ENCODE measurements around the gene ABLIM3.
"Not testable (repeated sequence)": the region's sequence is repeated elsewhere in the genome, so short reads cannot be mapped to it uniquely, and the experiment has no call there.

Gene ABLIM3

GRCh38 chr5:149257889-149258705 lies 116.8 kb downstream of the ABLIM3 start:
- no peak for DNase-seq (ENCODE audit: low spot score)

GRCh38 chr5:149260761-149261160 lies 119.5 kb downstream of the ABLIM3 start:
- DNase-seq (ENCODE audit: low spot score), result no peak

GRCh38 chr5:149261246-149261645 lies 120.0 kb downstream of the ABLIM3 start:
- no peak for DNase-seq (ENCODE audit: low spot score)

DNA sequence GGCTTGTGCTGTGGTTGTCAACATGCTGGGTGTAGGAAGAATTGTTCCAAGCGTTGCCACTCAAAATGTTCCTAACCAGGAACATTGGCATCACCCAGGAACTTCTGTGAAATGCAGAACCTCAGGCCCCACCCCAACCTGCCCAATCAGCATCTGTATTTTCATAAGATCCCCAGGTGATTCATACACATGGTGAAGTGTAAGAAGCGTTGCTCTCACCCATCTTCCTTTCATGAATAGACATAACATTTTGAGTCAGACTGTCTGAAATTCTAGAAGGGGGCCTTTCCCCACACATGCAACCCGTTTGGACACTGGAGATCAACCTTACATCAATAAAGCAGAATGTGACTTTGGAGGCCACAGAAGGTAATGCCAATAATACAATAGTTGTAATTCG lies 121.0 kb downstream of the ABLIM3 start:
- DNase-seq (ENCODE audit: low spot score), result no peak

- DNase-seq (ENCODE audit: low spot score), result no peak
These were observed 123.3 kb downstream of the ABLIM3 start for GRCh38 chr5:149264439-149265067.

- no peak for DNase-seq (ENCODE audit: low spot score)
These were observed 123.8 kb downstream of the ABLIM3 start for GRCh38 chr5:149265068-149265465.

DNA sequence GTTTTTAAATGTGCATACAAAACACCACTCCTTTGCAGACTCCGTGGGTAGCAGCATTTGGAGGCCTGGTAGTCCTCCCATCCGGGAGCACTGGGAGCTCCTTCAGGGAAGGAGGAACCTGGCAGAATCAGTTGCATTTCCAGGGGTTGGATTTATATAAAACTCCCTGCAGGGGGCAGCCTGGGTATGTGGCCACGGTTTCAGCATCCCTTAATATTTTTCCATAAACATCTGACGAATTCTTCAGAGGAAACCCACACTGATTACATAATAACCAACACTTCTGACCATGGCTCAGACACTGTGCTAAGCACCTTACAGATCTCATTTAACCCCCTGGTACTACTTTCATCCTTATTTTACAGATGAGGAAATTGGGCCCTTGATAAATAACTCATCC lies 124.3 kb downstream of the ABLIM3 start:
- peak; percentile 48 for DNase-seq (ENCODE audit: low spot score)

DNA sequence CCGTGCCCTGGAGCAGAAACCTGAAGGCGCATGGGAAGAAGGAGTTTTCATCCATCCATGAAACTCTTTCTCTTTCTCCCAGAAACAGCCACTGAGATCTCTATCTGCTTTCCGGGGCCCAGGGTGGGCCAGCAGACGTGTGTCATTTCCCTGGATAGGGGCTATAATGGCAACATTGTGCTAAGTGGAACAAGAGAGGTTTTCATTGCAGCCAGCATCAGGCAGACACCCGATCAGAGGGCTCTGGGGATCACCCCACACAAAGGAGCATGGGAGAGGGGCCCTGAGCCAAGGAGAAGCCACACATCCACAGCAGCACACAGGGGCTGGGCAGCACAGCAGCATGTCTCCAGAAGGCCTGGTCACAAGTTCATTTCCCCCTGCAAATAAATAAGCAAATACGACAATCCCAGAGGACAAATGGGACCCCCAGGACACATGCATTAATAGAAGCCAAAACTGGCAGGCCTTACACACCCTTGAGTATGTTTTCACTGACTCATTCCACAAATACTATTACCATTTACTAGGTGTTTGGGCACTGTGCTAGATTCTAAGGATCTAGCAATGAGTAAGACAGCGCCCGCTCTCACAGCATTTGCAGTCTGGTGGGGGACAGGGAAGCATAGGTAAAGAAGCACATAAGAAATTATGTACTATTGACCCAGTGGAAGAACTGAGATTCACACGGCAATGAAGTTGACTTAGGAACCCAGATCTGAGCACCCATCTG lies 126.1 kb downstream of the ABLIM3 start:
- DNase-seq (ENCODE audit: low spot score), result peak; percentile 96

DNA sequence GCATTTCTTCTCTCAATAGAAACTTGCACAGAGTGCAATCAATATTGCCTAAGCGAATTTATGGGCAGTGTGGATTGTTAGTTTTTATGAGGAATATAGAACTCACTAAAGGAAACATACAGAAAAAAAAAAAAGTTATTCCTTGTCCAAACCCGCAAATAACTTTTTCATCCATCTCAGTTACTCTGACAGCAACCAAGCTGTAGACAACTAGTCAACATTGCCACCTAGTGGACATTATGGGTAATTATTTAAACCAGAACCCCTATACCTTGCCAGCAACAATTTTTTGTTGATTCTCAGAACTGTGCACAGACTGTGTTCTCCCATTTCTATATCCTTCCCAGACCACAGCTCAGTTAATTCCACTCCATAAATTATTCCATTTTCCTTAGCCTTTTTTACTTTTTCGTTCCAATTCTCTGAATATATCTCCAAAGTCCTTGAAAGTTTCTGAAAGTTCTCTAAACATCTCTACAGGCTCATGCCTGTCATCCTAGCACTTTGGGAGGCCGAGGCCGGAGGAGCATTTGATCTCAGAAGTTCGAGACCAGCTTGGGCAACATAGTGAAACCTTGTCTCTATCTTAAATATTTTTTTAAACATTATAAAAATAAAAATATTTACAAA lies 127.8 kb downstream of the ABLIM3 start:
- peak; percentile 79 for DNase-seq (ENCODE audit: low spot score)

GRCh38 chr5:149271195-149271715 lies 130.0 kb downstream of the ABLIM3 start:
- DNase-seq (ENCODE audit: low spot score), result no peak

GRCh38 chr5:149271716-149272563 lies 130.6 kb downstream of the ABLIM3 start, which contains the start of gene AFAP1L1:
TSS of gene AFAP1L1 (plus strand) at chr5:149271859. CDS start at chr5:149271969, 110 bp downstream.
- peak; percentile 29 for DNase-seq (ENCODE audit: low spot score)

- not testable (repeated sequence) for DNase-seq (ENCODE audit: low spot score)
These were observed 131.5 kb downstream of the ABLIM3 start for GRCh38 chr5:149272781-149273180.

GRCh38 chr5:149273237-149273636 lies 131.9 kb downstream of the ABLIM3 start:
- DNase-seq (ENCODE audit: low spot score), result no peak

DNA sequence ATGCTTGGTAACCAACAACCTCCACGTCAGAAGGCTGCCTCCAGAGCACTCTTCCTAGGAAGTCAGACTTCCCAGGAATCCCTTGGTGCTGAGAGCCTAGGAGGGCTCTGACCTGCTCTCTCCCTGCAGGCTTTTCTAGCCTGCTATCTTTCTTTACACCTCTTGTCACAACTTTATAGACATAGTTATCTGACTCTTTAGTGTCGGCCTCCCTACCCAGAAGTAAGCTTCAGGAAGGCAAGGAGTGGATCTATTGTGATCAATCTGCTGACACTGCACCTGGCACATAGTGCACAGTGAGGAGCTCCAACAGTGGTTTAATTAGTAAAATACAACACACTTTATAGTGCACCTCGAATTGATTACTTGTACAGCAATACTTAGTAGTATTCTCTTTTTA lies 132.7 kb downstream of the ABLIM3 start:
- no peak for DNase-seq (ENCODE audit: low spot score)

GRCh38 chr5:149274939-149275338 lies 133.6 kb downstream of the ABLIM3 start:
- no peak for DNase-seq (ENCODE audit: low spot score)

DNA sequence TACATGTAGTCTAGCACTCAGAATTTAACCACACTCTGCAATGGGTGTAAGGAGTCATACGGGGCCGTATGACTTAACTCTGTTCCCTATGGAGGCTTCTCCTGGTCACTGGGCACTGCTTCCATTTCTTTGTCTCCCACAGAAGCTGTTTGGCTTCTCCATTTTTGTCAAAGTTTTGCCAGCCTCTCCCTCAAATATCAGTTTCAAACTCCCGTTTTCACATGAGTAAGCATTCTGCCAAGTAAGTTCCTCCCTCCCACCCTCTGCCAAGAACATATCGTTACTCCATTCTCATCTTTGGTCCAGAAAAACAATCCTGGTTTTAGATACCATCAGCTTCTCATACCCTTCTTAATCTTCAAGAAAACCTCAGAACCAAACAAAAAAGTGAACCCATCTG lies 136.5 kb downstream of the ABLIM3 start:
- no peak for DNase-seq (ENCODE audit: low spot score)

- DNase-seq (ENCODE audit: low spot score), result no peak
These were observed 137.3 kb downstream of the ABLIM3 start for GRCh38 chr5:149278451-149279210.

DNA sequence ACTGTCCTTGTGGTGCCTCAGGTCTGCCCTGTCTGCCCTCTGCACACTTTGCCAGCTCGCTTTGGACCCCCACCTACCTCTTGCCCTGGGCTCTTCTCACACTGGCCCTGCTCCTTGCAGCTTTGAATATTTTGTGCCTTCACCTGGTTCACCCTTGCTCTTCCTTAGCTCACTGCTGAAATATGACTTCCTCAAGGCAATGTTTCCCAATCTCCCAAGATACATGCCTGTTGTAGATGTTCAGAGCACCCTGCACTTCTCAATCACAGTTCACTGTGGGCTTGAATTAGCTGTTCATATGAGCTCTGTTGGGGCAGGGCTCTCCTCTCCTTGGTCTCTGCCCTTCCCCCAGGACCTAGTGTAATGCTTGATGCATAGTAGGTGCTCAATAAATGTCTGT lies 138.4 kb downstream of the ABLIM3 start:
- no peak for DNase-seq (ENCODE audit: low spot score)

- DNase-seq (ENCODE audit: low spot score), result no peak
These were observed 138.8 kb downstream of the ABLIM3 start for GRCh38 chr5:149280124-149280523.

GRCh38 chr5:149280802-149281201 lies 139.5 kb downstream of the ABLIM3 start:
- no peak for DNase-seq (ENCODE audit: low spot score)
